Measurements from ENCODE around the gene SMIM27. TPM values are rescaled to one million over a fixed set of nuclear protein-coding genes. Genes with fewer than 3 reads are reported as not detected.

The SMIM27 gene
- polyA plus RNA-seq, 1 donor from 2014 or later, result 15.6 TPM

DNA sequence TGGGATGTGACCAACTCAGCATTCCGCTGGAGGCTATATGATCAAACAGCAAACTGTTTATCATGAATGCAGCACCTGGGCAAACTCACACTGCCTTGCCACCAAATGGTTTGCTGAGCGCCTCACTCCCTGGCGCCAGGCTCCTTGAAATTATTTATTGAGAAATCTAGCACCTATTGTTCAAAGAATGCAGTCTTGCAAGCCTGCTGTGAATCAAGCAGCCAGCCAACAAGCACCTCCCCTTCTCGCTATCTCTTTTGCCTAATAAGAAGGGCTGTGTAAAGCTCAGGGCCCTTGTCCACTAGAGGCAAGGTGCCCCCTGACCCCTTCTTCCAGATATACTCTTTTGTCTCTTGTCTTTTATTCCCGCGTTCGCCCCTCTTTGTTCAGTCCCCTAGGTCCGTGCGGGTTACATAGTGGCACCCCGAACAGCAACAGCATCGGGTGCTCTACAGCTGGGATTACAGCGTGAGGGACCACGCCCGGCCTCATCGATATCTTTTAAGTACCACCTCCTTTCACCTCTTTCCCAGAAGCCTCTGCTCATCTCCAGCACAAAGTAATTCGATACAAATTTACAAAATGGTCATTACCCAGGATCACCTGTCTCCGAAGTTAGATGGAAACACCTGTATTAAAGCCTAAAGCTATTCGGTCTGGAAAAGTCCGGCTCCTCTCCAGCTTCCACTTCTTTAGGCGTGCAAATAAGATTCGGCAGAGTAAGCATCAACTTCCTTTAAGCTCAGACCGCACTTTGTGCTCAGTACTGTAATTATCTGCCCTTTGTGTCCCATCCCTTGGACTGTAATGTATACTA, 27.0 kb upstream of the SMIM27 start:
- H3F3A ChIP-seq (ENCODE audit: insufficient read depth, low read length, poor library complexity, severe bottlenecking), result no peaks in the 10 kb centered on the region
- no peaks in the 10 kb centered on the region for H3K9me2 ChIP-seq (ENCODE audit: insufficient read depth, low read length)
- H3K27ac ChIP-seq (ENCODE audit: low read length), result no peak overlapping the region
- H3K79me2 ChIP-seq (replicated peaks; ENCODE audit: insufficient read depth, low read length), result no peaks in the 10 kb centered on the region
- no peak overlapping the region for H3K4me3 ChIP-seq (ENCODE audit: low read length)
- no peaks in the 10 kb centered on the region for H4K20me1 ChIP-seq (ENCODE audit: insufficient read depth)
- no peaks in the 10 kb centered on the region for H3K27me3 ChIP-seq (ENCODE audit: insufficient read depth, low read depth, low read length)
- no peak overlapping the region for H3K9ac ChIP-seq (ENCODE audit: low read length)
- no peaks in the 10 kb centered on the region for H3K9me3 ChIP-seq (ENCODE audit: low read length)
- H3K4me2 ChIP-seq (ENCODE audit: low read length), result no peak overlapping the region
- TF ChIP-seq, protein P1, sequence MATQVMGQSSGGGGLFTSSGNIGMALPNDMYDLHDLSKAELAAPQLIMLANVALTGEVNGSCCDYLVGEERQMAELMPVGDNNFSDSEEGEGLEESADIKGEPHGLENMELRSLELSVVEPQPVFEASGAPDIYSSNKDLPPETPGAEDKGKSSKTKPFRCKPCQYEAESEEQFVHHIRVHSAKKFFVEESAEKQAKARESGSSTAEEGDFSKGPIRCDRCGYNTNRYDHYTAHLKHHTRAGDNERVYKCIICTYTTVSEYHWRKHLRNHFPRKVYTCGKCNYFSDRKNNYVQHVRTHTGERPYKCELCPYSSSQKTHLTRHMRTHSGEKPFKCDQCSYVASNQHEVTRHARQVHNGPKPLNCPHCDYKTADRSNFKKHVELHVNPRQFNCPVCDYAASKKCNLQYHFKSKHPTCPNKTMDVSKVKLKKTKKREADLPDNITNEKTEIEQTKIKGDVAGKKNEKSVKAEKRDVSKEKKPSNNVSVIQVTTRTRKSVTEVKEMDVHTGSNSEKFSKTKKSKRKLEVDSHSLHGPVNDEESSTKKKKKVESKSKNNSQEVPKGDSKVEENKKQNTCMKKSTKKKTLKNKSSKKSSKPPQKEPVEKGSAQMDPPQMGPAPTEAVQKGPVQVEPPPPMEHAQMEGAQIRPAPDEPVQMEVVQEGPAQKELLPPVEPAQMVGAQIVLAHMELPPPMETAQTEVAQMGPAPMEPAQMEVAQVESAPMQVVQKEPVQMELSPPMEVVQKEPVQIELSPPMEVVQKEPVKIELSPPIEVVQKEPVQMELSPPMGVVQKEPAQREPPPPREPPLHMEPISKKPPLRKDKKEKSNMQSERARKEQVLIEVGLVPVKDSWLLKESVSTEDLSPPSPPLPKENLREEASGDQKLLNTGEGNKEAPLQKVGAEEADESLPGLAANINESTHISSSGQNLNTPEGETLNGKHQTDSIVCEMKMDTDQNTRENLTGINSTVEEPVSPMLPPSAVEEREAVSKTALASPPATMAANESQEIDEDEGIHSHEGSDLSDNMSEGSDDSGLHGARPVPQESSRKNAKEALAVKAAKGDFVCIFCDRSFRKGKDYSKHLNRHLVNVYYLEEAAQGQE (IDR thresholded peaks at IDR 0.05; ENCODE audit: borderline replicate concordance), result no peak
- TF ChIP-seq POLR2AphosphoS5 (IDR thresholded peaks at IDR 0.05) (no peak), EZH2 (IDR thresholded peaks at IDR 0.05; ENCODE audit: borderline replicate concordance, insufficient read depth, low read length, poor library complexity, severe bottlenecking) (no peak)
- TF ChIP-seq, protein P2, sequence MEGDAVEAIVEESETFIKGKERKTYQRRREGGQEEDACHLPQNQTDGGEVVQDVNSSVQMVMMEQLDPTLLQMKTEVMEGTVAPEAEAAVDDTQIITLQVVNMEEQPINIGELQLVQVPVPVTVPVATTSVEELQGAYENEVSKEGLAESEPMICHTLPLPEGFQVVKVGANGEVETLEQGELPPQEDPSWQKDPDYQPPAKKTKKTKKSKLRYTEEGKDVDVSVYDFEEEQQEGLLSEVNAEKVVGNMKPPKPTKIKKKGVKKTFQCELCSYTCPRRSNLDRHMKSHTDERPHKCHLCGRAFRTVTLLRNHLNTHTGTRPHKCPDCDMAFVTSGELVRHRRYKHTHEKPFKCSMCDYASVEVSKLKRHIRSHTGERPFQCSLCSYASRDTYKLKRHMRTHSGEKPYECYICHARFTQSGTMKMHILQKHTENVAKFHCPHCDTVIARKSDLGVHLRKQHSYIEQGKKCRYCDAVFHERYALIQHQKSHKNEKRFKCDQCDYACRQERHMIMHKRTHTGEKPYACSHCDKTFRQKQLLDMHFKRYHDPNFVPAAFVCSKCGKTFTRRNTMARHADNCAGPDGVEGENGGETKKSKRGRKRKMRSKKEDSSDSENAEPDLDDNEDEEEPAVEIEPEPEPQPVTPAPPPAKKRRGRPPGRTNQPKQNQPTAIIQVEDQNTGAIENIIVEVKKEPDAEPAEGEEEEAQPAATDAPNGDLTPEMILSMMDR (IDR thresholded peaks at IDR 0.05; ENCODE audit: poor library complexity, severe bottlenecking), result no peak
- no peak overlapping the region for H2AFZ ChIP-seq (ENCODE audit: low read depth, low read length)
- no peaks in the 10 kb centered on the region for H3K36me3 ChIP-seq (ENCODE audit: insufficient read depth, low read length)

DNA sequence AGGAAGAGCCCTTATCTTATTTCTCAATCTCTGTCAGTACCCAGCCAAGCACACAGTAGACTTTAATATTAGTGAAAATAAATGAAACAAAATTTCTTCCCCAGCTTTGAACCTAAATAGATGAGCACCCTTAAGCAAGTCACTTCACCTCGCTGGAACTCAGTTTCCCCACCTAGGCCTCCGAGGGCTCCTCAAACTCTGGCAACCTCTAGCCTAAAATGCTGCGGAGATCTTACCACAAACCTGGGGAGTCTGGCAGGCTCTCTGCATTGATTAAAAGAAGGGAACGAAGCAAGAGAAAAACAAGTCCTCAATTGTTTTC, 26.5 kb upstream of the SMIM27 start:
- no peaks in the 10 kb centered on the region for H3F3A ChIP-seq (ENCODE audit: insufficient read depth, low read length, poor library complexity, severe bottlenecking)
- peak overlapping the region; percentile 66 for H3K4me3 ChIP-seq (ENCODE audit: low read length)
- no peaks in the 10 kb centered on the region for H3K27me3 ChIP-seq (ENCODE audit: insufficient read depth, low read depth, low read length)
- H3K79me2 ChIP-seq (replicated peaks; ENCODE audit: insufficient read depth, low read length), result no peaks in the 10 kb centered on the region
- H3K9me2 ChIP-seq (ENCODE audit: insufficient read depth, low read length), result no peaks in the 10 kb centered on the region
- H3K9ac ChIP-seq (ENCODE audit: low read length), result no peak overlapping the region
- no peaks in the 10 kb centered on the region for H4K20me1 ChIP-seq (ENCODE audit: insufficient read depth)
- no peaks in the 10 kb centered on the region for H3K36me3 ChIP-seq (ENCODE audit: insufficient read depth, low read length)
- no peak overlapping the region for H3K27ac ChIP-seq (ENCODE audit: low read length)
- TF ChIP-seq EZH2 (IDR thresholded peaks at IDR 0.05; ENCODE audit: borderline replicate concordance, insufficient read depth, low read length, poor library complexity, severe bottlenecking) (no peak), POLR2AphosphoS5 (IDR thresholded peaks at IDR 0.05) (no peak), RAD21 (conservative IDR thresholded peaks at IDR 0.05) (no peak), SMC3 (conservative IDR thresholded peaks at IDR 0.05; ENCODE audit: poor library complexity) (no peak), EP300 (conservative IDR thresholded peaks at IDR 0.05; ENCODE audit: poor library complexity, severe bottlenecking) (no peak), MXI1 (conservative IDR thresholded peaks at IDR 0.05; ENCODE audit: poor library complexity, severe bottlenecking) (no peak), TAF1 (IDR thresholded peaks at IDR 0.05; ENCODE audit: low read depth) (no peak)
- TF ChIP-seq, protein P1 (IDR thresholded peaks at IDR 0.05; ENCODE audit: borderline replicate concordance), result no peak
- TF ChIP-seq, protein P2 (IDR thresholded peaks at IDR 0.05; ENCODE audit: poor library complexity, severe bottlenecking), result no peak
- H2AFZ ChIP-seq (ENCODE audit: low read depth, low read length), result no peak overlapping the region
- no peaks in the 10 kb centered on the region for H3K9me3 ChIP-seq (ENCODE audit: low read length)
- no peak overlapping the region for H3K4me2 ChIP-seq (ENCODE audit: low read length)

Measured in neural cell (in vitro differentiated cells).